GM13976 (cell line): Measurements from ENCODE around the gene ZNF709.
"Not testable (repeated sequence)": the region's sequence is repeated elsewhere in the genome, so short reads cannot be mapped to it uniquely, and the experiment has no call there.

ENCODE experiments used
- DNase-seq: peaks from one replicate; pipeline ENCODE4 v3.0.0; 2012; ENCODE audit warnings: low spot score
- in situ Hi-C: fragments of 300-500 bp; cut with MboI; formaldehyde crosslinking; loops from one replicate; pipeline ENCODE4 v1.12.0; 2022; ENCODE audit warnings: low sequenced_read_pairs, mixed read lengths, inconsistent platforms; ENCODE audit not compliant: unreplicated experiment
- TF ChIP-seq, protein P1 (sequence below): IDR thresholded peaks from 2 replicates; pipeline ENCODE4 v1.5.1; 2012; ENCODE audit warnings: borderline replicate concordance, mild to moderate bottlenecking; ENCODE audit not compliant: insufficient read depth; ENCODE audit errors: extremely low read depth, missing control alignments, control extremely low read depth

ZNF709 gene

DNA sequence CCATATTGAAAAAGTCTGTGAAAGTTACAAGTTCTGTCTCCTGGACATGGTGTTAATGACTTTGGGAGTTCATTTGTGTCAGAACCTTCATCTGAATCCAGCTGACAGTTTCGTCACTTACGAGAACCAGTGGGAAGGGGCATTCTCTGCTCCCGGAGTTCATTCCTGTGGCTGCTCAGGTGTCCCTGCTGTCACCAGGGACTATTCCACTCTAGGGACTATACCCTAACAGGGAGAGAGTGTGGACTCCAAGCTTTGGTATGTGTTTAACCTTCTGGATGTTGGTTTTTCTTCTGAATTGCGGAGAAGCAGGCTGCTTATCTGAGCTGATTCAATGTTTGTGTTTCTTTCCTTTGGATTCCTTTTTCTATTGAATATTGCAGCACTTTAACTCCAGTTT is 12.4 kb upstream of the ZNF709 start:
- TF ChIP-seq, protein P1, sequence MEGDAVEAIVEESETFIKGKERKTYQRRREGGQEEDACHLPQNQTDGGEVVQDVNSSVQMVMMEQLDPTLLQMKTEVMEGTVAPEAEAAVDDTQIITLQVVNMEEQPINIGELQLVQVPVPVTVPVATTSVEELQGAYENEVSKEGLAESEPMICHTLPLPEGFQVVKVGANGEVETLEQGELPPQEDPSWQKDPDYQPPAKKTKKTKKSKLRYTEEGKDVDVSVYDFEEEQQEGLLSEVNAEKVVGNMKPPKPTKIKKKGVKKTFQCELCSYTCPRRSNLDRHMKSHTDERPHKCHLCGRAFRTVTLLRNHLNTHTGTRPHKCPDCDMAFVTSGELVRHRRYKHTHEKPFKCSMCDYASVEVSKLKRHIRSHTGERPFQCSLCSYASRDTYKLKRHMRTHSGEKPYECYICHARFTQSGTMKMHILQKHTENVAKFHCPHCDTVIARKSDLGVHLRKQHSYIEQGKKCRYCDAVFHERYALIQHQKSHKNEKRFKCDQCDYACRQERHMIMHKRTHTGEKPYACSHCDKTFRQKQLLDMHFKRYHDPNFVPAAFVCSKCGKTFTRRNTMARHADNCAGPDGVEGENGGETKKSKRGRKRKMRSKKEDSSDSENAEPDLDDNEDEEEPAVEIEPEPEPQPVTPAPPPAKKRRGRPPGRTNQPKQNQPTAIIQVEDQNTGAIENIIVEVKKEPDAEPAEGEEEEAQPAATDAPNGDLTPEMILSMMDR = no peak
- in situ Hi-C loops = no loop called here
- no peak for DNase-seq

DNA sequence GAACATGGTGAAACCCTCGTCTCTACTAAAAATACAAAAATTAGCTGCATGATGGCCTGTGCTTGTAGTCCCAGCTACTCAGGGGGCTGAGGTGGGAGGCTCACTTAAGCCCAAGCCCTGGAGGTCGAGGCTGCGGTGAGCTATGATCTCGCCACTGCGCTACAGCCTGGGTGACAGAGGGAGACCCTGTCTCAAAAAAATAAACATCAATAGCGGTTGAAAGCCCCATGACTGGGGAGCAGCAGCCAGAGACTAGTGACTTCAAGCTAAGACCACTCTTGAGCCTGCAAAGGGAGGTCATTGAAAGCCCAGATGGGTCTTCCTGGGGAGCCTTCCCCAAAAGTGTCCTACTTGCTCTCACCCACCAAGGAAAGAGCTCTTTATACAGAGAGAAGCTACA is 11.9 kb upstream of the ZNF709 start:
- TF ChIP-seq, protein P1 = no peak
- in situ Hi-C loops = no loop called here
- no peak for DNase-seq

DNA sequence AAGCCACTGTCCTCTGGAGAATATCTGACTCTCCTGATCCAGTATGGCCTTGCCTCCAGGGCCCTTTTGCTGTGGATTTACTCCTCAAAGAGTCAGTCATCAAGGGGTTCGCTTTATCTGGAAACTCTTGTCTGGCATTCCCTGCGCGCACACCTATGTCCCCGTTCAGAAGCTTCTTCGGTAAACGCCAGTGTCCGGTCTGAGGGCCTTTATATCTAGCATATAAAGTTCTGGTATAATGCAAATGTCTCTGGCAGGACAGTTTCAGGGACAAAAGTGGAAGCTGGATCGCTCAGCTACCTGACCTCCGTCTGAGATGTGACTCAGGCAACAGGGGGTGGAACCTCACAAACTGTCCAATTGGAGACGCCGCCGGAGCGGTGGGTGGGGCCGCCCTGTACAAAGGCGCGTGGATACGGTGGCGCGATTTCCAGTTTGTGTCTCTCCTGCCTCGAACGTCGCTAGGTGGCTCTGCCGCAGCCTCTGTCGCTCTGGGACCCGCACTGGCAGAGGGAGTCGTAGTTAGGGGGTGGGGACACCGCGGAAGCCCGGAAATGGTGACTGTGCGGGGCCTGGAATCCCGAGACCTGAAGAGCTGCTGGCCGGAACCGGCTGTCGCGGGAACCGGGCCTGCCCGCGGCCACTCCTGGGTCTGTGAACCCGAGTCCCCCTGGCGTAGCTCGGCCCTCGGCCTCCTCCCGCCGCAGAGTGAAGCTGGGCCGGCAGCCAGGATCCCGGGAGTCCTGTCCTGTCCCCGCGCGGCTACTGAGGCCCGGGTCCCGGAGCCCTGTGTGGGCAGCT is 10.6 kb upstream of the ZNF709 start:
- TF ChIP-seq, protein P1 = peak; percentile 38
- in situ Hi-C loops = no loop called here
- DNase-seq = peak; percentile 89

DNA sequence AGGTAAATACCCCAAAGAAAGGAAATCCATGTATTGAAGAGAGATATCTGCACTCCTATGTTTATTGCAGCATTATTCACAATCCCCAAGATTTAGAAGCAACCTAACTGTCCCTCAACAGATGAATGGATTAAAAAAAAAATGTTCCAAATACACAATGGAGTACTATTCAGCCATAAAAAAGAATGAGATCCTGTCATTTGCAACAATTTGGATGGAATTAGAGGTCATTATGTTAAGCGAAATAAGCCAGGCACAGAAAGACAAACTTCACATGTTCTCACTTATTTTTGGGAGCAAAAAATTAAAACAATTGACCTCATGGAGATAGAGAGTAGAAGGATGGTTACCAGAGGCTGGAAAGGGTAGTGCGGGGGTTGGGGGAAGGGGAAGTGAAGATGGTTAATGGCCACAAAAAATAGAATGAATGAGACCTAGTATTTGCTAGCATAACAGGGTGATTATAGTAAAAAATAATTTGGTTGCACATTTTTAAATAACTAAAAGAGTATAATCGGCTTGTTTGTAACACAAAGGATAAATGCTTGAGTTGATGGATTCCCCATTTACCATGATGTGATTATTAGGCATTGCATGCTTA is 9.7 kb upstream of the ZNF709 start:
- in situ Hi-C loops = no loop called here
- DNase-seq = no peak
- TF ChIP-seq, protein P1 = no peak

DNA sequence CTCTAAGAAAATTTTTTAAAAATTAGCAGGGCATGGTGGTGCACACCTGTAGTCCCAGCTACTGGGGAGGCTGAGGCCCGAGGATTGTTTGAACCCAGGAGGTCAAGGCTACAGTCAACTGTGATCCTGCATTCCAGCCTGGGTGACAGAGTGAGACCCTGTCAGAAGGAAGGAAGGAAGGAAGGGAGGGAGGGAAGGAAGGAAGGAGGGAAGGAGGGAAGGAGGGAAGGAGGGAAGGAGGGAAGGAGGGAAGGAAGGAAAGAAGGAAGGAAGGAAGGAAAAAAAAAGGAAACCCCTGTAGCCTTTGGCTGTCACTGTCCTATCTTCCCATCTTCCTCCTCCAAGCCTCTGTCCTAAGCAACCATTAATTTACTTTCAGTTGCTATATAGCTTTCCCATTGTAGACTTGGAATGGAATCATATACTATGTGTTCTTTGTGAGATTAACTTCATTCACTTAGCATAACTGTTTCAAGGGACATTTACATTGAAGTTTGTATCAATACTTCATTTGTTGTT is 1.7 kb upstream of the ZNF709 start:
- in situ Hi-C loops, DNase-seq: not testable (repeated sequence)

DNA sequence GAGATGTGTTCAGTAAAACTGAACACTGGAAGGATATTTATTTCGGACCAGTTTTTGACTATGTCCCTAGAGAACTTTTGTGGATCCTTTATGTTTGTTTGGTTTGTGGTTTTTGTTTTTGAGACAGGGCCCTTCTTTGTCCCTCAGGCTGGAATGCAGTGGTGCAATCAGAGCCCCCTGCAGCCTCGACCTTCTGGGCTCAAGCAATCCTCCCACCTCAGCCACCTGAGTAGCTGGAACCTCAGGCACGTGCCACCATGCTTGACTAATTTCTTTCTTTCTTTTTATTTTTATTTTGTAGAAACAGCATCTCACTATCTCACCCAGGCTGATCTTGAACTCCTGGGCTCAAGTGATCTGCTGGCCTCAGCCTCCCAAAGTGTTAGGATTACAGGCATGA is 955 bp upstream of the ZNF709 start:
- in situ Hi-C loops = no loop called here

More for the DNA sequence above, 955 bp upstream of the ZNF709 start:
- no peak for DNase-seq
- TF ChIP-seq, protein P1 = no peak
